Spleen (tissue), 7 donors: ENCODE results near the gene HIGD2B.

Experiments used
- CTCF ChIP-seq, 11 experiments: fragments of 200-600 bp in 7 of 11; fragments of 450-650 bp in 4 of 11; sonication (generic) in 4 of 11; IDR thresholded peaks in 8 of 11; conservative IDR thresholded peaks in 3 of 11; 1 replicate in 7 of 11; 2 replicates in 4 of 11; pipeline versions ENCODE4 v1.4.0 to v1.8.0; 2016 to 2021; ENCODE audit warnings: antibody characterized with exemption in 11 of 11, inconsistent platforms in 4 of 11, mild to moderate bottlenecking in 1 of 11
- POLR2AphosphoS5 ChIP-seq, 3 donors: sonication (generic); formaldehyde crosslinking; IDR thresholded peaks; one replicate each; pipeline ENCODE4 v1.5.1; 2017; ENCODE audit warnings: antibody characterized with exemption in 3 of 3
- donor health status: DM: no; HTN: no; CAD: no; lungs with moderate emphysema.
- donor health status: DM: no; HTN: no; CAD: no.
- donor health status: DM: no; HTN: no; CAD: no.

- TF ChIP-seq CTCF (IDR thresholded peaks at IDR 0.05 in 8 of 11, conservative IDR thresholded peaks at IDR 0.05 in 3 of 11) (no peak), POLR2AphosphoS5 (IDR thresholded peaks at IDR 0.05) (no peak)
Measured at GRCh38 chr15:72732086-72732485, 46.1 kb upstream of the HIGD2B start.
